RPMI8226 (cell line): Measurements from ENCODE around the gene PPP1R14C.

ENCODE experiments used
- DNase-seq: peaks from one replicate; pipeline ENCODE4 v3.0.0-alpha.2; 2015

The PPP1R14C gene

DNA sequence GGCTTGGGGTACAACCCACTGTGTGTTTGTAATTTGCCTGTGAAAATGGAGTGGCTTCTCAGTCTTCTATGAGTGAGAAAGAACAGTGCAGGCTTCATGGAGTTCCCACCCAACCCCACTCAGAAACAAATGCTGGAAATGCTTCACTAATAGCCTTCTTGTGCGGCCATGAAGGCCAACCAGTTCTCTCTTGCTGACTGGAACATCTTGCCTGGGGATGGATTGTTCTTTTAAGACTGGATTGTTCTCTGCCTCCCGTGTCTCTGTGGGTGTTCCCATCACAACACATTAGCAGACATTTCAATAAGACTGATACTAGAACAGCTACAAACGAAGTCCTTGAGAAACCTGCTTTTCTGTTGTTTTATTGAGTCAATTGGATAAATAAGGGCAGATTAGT is 110.6 kb downstream of the PPP1R14C start:
- no peak for DNase-seq

DNA sequence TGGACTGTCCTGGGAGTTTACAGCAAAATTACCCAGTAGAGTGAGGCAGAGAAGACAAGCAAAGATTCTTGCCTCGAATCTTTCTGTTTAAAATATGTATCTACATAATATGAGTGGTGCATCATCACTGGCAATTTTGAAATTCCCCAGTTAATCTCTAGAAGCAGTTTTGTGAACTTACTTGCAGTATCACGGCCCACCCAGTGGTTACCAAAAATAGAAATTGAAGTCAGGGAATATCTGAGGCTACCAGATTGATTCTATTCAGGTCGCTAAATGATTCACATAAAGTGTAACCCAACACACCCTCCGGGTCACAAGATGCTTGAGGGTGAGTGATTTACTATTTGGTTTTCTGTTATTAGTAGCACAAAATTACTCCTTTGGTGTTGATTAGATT is 111.9 kb downstream of the PPP1R14C start:
- DNase-seq, result no peak

DNA sequence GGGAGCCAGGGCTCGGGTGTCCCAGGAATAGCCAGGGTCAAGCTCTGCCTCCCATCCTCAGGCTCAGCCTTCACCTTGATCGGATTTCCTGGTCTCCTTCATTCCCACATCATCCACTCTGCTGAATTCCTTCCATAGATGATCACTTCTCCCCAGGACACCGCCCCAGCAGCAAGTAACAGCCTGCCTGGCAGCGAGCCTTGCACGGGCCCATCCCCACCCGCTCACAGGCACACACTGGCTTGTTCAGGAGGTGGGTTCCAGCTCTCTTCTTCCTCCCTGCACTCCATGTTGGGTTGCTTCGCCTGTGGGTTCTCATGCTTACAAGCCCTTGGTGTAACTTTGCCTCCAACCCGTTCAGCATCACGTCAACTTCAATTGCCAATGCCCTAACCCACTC is 113.0 kb downstream of the PPP1R14C start:
- DNase-seq, result no peak

DNA sequence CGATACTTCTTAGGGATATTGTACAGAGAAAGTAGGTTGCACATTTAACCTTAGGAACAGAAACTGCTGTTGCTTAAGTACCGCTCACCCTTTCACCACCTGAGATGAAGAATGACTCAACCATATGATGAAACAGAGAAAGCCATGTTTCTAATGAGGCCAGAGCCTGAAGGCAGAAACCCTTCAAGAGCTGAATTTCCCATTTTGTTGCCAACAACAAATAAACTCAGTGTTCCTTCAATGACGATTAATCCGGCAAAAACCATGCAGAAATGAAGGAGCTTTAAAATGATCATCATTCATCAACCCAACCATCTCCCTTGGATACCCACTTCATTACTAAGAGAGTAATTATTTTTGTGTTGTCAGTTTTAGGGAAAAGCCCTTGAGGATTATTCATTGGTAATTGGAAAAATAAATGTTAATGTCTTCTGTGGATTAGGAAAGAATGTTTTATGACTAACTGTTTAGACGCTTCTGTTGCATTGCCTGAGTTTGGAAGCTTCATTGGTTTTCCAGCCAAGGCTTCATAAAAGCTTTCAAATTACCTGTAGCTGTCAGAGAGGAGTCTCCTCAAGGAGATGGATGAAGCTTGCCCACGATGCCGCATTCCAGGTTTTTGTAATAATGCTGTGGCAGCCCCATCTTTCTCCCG is 113.9 kb downstream of the PPP1R14C start:
- no peak for DNase-seq

DNA sequence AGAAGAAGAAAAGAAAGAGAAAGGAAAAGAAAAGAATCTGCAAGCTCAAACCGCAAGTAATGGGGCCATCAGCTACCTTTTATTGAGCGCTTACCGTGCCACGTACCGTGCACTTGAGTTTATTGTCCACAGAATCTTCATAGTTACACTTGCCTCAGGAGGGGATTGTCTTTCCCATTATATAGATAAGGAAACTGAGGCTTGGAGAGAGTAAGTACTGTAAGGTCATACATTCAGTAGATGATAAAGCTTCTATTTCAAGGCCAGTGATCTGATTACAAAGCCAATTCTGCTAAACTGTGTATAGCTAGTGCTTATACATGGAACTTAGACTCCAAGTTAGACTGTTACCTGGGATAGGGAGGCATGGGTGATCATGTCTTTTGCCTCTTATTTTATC is 115.5 kb downstream of the PPP1R14C start:
- no peak for DNase-seq

DNA sequence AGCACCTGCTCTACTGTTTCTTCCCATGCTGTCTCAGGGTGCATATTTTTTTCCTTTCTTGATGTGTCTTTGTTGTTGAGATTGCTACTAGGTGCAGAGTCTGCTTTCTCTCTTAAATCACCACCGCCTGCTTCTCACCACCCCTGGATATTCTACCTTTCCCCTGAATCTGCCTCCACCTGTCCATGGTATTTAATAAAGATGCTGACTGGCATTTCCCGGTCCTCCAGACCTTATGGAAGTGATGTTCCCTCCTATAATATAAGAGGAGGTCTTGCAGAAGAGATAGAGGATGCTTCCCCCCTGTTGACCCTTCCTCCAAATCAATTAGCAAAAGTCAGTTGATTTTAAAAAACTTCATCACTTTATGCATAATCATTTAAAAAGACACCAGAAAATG is 118.1 kb downstream of the PPP1R14C start:
- no peak for DNase-seq

DNA sequence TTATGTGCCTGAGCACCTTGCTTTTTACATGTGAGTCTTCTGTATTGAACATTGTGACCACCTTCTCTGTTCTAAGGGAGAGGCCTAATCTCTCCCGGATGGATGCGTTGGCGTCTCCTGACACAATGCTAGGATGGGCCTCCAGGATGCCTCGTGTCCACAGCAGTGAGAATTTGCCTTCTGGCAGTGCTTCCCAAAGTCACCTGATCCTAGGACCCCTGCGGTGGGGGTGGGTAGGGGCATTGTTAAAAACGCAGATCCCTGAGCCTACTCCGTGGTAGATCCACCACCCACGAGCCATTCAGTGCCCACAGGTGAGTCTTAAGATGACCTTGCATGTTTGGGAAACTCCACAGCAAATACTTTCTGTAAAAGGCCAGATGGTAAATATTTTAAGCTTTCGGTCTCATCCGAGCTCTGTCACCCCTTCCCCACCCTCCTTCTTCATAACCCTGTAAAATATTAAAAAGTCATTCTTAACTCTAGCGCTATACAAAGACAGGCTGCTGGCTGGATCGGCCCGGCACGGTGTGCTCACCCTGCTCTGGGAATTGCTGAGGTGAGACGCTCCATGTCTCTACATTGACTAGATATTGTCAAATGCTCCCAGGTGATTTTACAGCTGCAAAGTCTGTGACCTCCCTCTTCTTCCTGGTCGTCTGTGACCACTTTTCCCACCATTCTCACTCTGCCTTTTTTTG is 119.3 kb downstream of the PPP1R14C start:
- DNase-seq, result no peak

DNA sequence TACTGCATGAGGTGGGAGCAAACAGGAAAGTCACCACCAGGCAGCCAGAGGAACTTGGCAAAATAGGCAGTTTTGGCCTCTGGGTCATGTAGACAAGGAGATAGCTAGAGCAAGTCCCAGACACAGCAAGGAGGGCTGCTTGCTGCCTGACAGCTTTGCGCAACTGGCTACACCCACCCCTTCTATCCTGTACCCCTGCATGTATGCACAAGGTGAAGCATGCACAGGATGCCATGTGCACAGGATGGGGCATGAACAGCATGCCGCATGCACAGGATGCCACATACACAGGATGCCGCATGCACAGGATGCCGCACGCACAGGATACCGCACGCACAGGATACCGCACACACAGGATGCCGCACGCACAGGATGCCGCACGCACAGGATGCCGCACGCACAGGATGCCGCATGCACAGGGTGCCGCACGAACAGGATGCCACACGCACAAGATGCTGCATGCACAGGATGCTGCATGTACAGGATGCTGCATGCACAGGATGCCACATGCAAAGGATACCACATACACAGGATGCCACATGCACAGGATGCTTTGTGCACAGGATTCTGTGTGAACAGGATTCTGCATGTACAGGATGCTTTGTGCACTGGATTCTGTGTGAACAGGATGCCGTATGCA is 121.0 kb downstream of the PPP1R14C start:
- no peak for DNase-seq

DNA sequence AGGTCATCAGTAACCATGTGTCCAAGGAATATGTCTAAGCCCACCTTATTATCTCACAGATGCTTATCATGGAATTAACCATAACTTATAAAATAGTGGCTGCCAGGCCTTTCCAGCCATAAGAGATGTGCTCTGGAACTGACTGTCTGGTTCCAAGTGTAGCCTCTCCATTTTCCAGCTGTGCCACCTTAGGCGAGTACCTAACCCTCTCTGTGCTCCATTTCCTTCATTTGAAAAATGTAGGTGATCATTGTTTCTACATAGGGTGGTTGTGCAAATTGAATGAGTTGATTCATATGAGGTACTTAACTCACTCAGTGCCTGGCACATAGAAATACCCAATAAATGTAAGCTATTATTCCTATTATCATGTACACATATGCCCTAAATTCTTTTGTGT is 123.5 kb downstream of the PPP1R14C start:
- no peak for DNase-seq

DNA sequence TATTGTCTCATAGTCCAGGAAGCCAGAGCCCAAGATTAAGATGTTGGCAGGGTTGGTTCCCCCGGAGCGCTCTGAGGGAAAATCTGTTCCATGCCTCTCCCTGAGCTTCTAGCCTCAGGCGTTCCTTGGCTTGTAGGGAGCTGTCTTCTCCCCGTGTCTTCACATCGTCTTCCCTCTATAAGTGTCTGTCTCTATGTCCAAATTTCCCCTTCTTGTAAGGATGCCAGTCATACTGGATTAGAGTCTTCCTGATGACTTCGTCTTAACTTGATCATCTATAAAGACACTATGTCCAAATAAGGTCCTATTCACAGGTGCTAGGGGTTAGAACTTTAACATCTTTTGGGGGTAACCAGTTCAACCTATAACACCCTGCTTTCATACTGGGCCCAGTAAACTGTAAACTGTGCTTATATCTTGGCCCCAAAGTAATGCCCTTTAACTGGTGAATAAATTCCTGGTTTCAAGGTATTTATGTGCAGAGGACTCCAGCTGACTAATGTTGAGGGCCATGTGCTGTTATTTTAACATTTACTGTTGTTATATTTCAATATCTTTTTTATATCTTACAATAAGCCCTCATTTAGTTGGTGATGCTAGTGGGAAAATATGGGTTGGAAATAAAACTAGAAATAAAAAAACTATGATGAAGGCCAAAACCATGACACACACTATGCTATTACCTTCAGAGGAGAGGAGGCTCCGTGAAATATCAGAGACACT is 124.3 kb downstream of the PPP1R14C start:
- no peak for DNase-seq

DNA sequence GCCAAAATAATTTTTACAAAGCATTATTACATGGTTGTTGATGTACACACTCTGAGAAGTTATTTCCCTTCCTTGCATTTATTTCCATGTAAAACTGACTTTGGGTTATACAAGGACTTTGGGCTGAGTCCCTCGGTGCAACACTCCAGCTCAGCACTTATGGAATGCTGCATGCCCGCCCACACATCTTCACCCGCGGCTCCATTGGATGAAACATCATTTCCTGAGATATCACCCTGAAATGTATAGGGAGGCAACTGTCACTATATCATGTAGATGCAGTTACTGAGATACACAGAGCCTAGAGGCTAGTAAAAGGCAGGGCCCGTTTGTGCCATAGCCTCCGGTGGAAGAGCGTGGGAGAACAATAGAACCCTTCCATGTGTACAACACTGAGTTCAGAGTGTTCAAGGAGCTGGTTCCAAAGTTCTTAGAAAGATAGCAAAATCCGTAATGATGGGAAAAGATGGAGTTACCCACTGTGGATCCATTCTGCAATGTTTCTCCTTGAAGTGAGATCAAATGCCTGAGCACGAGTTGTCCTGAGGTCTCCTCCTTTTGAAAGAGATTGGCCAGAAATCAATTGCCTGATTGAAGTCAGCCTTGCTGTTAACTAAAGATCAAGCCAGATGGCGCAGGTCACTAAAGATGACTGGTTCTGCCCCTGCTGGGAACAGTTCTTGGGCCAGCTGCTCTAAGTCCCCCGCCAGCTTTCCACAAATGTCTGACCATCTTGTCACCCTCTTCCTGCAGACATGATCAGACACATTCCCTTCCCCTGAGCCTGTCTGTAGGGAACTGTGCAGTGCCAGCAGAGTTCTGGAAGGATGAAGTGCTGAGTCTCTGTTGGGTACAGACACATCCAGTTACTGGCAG is 125.1 kb downstream of the PPP1R14C start:
- DNase-seq, result no peak

DNA sequence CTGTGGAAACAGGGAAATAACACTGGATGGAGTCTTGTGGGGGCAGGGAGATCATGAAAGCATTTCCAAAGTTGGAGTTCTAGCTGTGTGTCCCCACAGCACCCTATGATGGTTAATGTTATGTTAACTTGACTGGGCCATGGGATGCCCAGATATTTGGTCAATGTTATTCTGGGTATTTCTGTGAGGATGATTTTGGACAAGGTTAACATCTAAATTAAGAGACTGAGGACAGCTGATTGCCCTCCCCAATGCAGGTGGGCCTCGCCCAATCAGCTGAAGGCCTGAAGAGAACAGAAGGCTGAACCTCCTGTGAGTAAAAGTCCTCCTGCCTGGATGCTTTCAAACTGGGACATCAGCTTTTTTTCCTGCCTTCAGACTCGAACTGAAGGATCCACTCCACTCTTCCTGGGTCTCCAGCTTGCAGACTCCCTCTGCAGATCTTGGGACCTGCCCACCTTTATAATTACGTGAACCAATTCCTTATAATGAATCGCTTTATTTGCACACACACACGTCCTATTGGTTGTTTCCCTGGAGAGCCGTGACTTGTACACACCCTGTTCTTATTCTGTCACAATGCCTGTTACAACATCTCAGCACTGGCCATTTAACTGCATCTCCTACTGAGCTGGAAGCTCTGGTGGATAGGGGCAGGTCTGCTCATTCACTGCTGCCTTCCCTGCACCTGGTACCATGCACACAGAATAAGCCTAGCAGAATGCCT is 126.4 kb downstream of the PPP1R14C start:
- DNase-seq, result no peak

DNA sequence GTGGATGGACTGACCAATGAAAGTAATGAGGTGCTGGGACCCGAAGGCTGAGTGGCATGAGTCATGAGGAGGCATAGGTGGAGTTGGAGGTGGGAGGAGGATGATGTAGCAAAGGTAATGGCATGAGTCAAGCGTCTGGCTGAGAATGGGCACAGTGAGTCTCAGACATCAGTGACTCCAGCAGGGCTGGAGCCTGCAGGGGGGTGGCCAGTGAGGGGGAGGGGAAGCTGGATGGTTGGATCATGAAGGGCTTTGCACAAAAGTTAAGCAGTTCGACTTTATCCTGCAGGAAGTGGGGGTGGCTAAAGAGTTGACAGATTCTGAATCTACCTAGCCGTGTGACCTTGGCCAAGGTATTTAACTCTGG is 127.0 kb downstream of the PPP1R14C start:
- DNase-seq, result no peak

DNA sequence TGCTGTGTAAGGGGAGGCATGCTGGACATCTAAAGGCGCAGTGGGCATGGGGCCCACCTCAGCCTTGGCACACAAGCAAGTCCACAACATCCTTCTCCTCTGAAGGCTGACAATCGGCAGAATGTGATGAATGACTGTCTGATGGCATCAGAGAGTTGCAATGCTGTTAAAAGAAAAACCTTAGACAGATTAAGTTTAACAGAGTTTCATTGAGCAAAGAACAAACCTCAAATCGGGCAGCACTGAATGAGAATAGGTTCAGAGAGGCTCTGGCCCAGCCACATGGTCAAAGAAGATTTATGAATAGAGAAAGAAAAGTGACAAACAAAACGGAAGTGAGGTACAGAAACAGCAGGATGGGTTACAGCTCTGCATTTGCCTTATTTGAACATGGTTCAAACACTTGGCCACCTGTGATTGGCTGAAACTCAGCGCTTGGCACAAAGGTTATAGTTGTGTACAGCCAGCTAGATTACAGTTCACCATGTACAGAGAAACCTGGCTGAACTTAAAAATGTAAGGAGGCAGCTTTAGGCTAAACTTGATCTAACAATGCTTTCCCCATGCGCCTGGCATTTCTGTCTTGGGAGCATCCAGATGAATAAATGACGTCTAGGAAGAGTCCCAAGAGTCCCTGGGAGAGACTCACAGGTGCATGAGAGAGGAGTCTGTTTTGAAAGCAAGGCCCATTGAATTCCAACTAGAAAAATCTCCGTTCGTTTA is 127.6 kb downstream of the PPP1R14C start:
- no peak for DNase-seq

DNA sequence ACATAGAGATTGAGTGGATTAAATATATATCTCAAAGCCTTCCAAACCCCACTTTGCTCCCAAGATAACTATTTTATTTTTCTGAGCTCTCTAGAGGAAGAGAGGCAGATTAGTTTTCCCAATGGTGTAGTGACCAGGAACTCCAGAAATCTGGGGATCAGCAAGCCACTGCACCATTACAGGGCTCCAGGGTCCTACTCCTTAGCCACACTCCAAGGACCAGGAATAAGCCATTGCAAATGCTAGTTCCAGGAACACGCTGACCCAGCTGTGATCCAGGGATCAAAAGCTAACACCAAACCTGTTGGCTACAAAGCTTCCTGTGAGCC is 128.3 kb downstream of the PPP1R14C start:
- no peak for DNase-seq

DNA sequence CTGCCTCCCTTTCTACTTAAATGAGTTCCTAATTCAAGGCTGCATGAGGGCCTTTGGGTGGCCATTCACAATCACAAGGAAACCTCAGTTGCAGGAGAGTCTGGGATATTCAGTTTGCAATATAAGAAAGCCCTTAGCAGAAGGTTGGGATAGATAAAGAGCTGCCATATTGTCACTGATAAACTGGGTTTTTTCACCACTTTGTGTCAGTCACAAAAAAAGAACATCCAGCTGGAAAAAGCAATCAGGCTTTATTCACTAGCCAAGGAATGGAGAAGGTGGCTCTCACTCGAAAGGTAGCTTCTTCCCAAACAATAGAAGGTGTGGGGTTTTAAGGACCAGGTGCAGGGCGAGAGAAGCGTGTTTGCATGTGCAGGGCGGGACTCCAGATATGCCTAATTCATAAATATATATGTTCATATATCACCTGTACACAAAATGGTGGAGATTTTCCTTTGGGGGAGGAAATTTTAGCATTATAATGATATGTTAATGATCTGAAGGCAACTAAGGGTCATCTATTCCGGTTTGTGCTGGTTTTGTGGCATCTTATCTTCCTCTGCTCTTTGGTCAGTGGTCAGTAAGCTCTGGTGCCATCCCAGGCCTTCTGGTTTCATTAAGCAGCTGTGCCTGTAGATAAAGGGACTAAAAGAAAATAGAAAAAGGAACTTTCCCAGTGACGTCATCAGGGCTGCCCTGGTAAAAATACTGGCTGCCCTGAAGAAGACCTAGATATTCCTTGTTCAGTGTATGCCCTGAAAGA is 128.8 kb downstream of the PPP1R14C start:
- DNase-seq, result no peak

DNA sequence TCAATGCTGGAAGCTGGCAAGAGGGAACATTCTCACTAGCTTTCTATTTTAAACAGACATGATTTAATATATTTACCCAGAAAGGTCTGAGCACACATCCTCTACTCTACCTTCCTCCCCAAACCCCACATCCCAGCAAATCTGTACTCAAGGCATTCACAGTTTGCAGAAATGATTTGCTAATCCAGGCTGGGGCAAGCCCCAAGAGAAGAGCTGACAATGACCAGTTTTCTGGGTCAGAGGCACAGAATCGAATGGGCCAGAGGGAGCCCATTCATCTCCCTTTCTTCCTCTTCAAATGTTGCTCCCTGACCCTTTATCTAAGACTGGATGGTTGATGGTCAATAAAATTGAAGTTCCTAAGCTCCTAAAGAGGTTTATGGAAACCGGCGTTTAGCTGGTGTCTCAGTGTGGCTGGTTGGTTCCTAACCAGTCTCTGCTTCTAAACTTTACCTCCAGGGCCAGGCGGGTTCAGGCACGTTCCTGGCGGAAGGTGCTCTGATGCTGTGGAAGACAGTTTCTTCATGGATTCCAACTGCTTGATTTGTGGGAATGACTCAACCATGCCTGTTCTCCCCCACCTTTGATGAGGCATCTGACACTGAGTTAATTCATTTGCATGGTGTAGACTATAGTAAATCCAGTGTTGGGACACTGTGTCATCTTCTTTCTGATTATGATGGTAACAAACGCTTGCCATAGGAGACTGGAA is 129.6 kb downstream of the PPP1R14C start:
- no peak for DNase-seq

DNA sequence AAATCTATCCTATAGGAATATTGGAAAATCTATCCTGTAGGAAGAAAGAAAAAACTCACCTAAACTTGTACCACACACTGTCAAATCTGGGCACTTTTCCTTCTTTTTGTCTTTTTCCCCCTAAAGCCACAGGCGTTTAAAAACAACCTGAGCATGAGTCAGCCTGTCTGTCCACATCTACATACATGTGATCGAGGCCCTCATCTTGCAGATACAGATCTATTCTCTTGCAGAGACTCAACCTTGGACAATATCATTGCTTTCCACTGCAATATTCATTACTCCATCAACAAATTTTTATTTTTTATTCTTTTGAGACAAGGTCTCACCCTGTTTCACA is 130.1 kb downstream of the PPP1R14C start:
- DNase-seq, result no peak

DNA sequence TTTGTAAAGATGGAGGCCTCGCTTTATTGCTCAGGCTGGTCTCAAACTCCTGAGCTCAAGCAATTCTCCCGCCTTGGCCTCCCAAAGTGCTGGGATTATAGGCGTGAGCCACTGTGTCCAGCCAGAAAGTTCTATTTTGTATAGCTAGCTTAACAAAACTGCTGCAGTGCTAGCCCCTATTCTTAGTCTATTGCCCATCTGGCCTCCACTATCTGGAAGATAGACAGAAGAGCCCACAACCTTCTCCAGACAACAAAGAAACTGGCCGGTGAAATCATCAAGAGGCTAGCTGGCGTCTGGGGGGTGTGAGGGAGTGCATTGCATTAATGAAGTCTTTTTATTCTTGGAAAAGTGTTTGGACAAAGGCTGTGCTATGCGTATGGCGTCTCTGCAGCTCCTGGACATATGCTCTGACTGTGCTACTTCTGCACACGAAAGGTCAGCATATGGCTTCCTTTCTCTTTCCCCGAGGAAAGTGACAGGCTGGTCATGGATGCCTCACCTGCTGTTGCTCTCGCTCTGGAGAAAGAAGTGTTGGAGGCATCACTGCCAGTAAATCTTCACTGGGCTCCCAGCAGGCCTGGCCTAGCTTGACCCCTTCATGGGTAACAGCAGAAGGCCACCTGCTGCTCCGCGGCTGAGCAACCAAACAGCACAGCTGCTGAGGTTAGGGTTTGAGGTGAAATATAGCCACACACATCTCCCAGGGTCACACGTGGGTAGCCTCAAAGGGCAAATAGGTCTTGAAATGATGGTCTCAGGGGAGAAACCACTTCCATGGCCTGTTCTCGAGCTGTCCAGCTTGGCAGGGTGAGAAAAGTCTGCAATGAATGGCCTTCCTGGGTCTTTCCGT is 130.8 kb downstream of the PPP1R14C start:
- DNase-seq, result peak; percentile 4
